HEK293T (cell line): Measurements from ENCODE around the gene ART1.
"Not testable (repeated sequence)": the region's sequence is repeated elsewhere in the genome, so short reads cannot be mapped to it uniquely, and the experiment has no call there.

Source experiments
- CTCF ChIA-PET: fragments of 350-600 bp; formaldehyde crosslinking; extraction: SDS; loops from one replicate; lab custom pipeline; 2021; ENCODE audit warnings: antibody characterized with exemption, inconsistent platforms; lab: Yijun Ruan, JAX
- POLR2A ChIA-PET: fragments of 350-600 bp; formaldehyde crosslinking; extraction: SDS; loops from one replicate; lab custom pipeline; 2020; ENCODE audit warnings: antibody characterized with exemption, inconsistent platforms; lab: Yijun Ruan, JAX
- DNase-seq: peaks from one replicate; pipeline ENCODE4 v3.0.0; 2012; ENCODE audit warnings: mixed read lengths; ENCODE audit errors: extremely low spot score
- ARNT ChIP-seq: fragments of 450-650 bp; IDR thresholded peaks from 2 replicates; pipeline ENCODE4 v1.6.1; 2017; ENCODE audit warnings: mild to moderate bottlenecking
- BHLHE40 ChIP-seq: fragments of 450-650 bp; IDR thresholded peaks from 2 replicates; pipeline ENCODE4 v1.6.1; 2016; ENCODE audit warnings: mild to moderate bottlenecking, moderate library complexity, borderline replicate concordance
- CTBP1 ChIP-seq: fragments of 450-650 bp; IDR thresholded peaks from 2 replicates; pipeline ENCODE4 v1.6.1; 2016; ENCODE audit warnings: borderline replicate concordance
- ELF4 ChIP-seq: fragments of 450-650 bp; IDR thresholded peaks from 2 replicates; pipeline ENCODE4 v1.6.1; 2017; ENCODE audit warnings: antibody characterized with exemption
- FOXA1 ChIP-seq: fragments of 450-650 bp; IDR thresholded peaks from 2 replicates; pipeline ENCODE4 v1.6.1; 2016; ENCODE audit warnings: mild to moderate bottlenecking
- FOXK2 ChIP-seq: fragments of 450-650 bp; IDR thresholded peaks from 2 replicates; pipeline ENCODE4 v1.6.1; 2016; ENCODE audit warnings: mild to moderate bottlenecking
- FOXM1 ChIP-seq: fragments of 450-650 bp; IDR thresholded peaks from 2 replicates; pipeline ENCODE4 v1.6.1; 2017; ENCODE audit warnings: mild to moderate bottlenecking, borderline replicate concordance
- HDGF ChIP-seq: fragments of 450-650 bp; IDR thresholded peaks from 2 replicates; pipeline ENCODE4 v1.6.1; 2017; ENCODE audit warnings: antibody characterized with exemption, borderline replicate concordance
- L3MBTL2 ChIP-seq: fragments of 450-650 bp; conservative IDR thresholded peaks from 2 replicates; pipeline ENCODE4 v1.6.1; 2016; ENCODE audit warnings: mild to moderate bottlenecking
- LEF1 ChIP-seq: fragments of 450-650 bp; IDR thresholded peaks from 2 replicates; pipeline ENCODE4 v1.6.1; 2017; ENCODE audit warnings: mild to moderate bottlenecking, borderline replicate concordance
- NFRKB ChIP-seq: fragments of 450-650 bp; IDR thresholded peaks from 2 replicates; pipeline ENCODE4 v1.6.1; 2016; ENCODE audit warnings: mild to moderate bottlenecking, moderate library complexity
- PKNOX1 ChIP-seq: fragments of 450-650 bp; IDR thresholded peaks from 2 replicates; pipeline ENCODE4 v1.6.1; 2016
- SP1 ChIP-seq: fragments of 450-650 bp; IDR thresholded peaks from 2 replicates; pipeline ENCODE4 v1.6.1; 2017
- SUZ12 ChIP-seq: fragments of 450-650 bp; IDR thresholded peaks from 2 replicates; pipeline ENCODE4 v1.6.1; 2016; ENCODE audit warnings: mild to moderate bottlenecking
- TARDBP ChIP-seq: fragments of 450-650 bp; IDR thresholded peaks from 2 replicates; pipeline ENCODE4 v1.6.1; 2016
- ZNF384 ChIP-seq: fragments of 450-650 bp; IDR thresholded peaks from 2 replicates; pipeline ENCODE4 v1.6.1; 2016

The ART1 gene

GRCh38 chr11:3644817-3645235 lies at the start of gene ART1:
Gene ART1 (plus strand): TSS chr11:3645128. CDS start chr11:3659214, 14,086 bp downstream.
- TF ChIP-seq PKNOX1 (no peak), L3MBTL2 (no peak), ARNT (no peak), FOXK2 (no peak), ELF4 (no peak), LEF1 (no peak), NFRKB (no peak), FOXA1 (no peak), FOXM1 (no peak)
- DNase-seq: peak; percentile 40
- POLR2A ChIA-PET: no interaction called here
- CTCF ChIA-PET: no interaction called here

- POLR2A ChIA-PET, DNase-seq, CTCF ChIA-PET: not testable (repeated sequence)
Observed at GRCh38 chr11:3597743-3598142, 47.2 kb upstream of the ART1 start.

GRCh38 chr11:3600201-3600600 lies 44.7 kb upstream of the ART1 start:
- CTCF ChIA-PET, DNase-seq, POLR2A ChIA-PET: not testable (repeated sequence)

GRCh38 chr11:3604167-3604566 lies 40.8 kb upstream of the ART1 start:
- CTCF ChIA-PET: interaction anchor here (0.6 kb wide), 1 partner anchor 23 kb away, joined by 4 read pairs; no protein-coding TSS in a partner anchor
- no peak for DNase-seq
- no peak for TF ChIP-seq BHLHE40
- TF ChIP-seq L3MBTL2: no peak
- TF ChIP-seq FOXK2: no peak
- no peak for TF ChIP-seq ELF4
- no peak for TF ChIP-seq HDGF
- TF ChIP-seq FOXA1: no peak
- no peak for TF ChIP-seq FOXM1
- TF ChIP-seq NFRKB: no peak
- no peak for TF ChIP-seq ZNF384
- TF ChIP-seq LEF1: no peak
- no peak for TF ChIP-seq CTBP1
- TF ChIP-seq TARDBP: no peak
- no peak for TF ChIP-seq SUZ12
- no peak for TF ChIP-seq ARNT
- no peak for TF ChIP-seq PKNOX1
- no peak for TF ChIP-seq SP1

GRCh38 chr11:3605283-3605662 lies 39.7 kb upstream of the ART1 start:
- TF ChIP-seq ELF4: no peak
- no peak for TF ChIP-seq SP1
- TF ChIP-seq NFRKB: no peak
- no peak for TF ChIP-seq ZNF384
- no peak for TF ChIP-seq CTBP1
- no peak for TF ChIP-seq SUZ12
- no peak for TF ChIP-seq FOXK2
- no peak for TF ChIP-seq BHLHE40
- TF ChIP-seq FOXA1: no peak
- no peak for TF ChIP-seq LEF1
- DNase-seq: peak; percentile 2
- CTCF ChIA-PET: no interaction called here
- POLR2A ChIA-PET: no interaction called here

More at GRCh38 chr11:3604167-3604566, 40.8 kb upstream of the ART1 start:
- POLR2A ChIA-PET: no interaction called here

GRCh38 chr11:3605771-3606203 lies 39.1 kb upstream of the ART1 start:
- CTCF ChIA-PET: no interaction called here
- POLR2A ChIA-PET: no interaction called here
- no peak for DNase-seq
- TF ChIP-seq L3MBTL2 (no peak), SUZ12 (no peak), ARNT (no peak), NFRKB (no peak), FOXA1 (no peak), LEF1 (no peak), SP1 (no peak), PKNOX1 (no peak), TARDBP (no peak), FOXK2 (no peak), HDGF (no peak), FOXM1 (no peak), CTBP1 (no peak), ZNF384 (no peak), ELF4 (no peak), BHLHE40 (no peak)

- TF ChIP-seq ZNF384 (no peak), BHLHE40 (no peak), FOXM1 (no peak), PKNOX1 (no peak), CTBP1 (no peak), TARDBP (no peak), SUZ12 (no peak), ELF4 (no peak), SP1 (no peak), FOXA1 (no peak), L3MBTL2 (no peak), NFRKB (no peak), ARNT (no peak), FOXK2 (no peak), HDGF (no peak), LEF1 (no peak)
- DNase-seq: peak; percentile 62
- ChIA-PET CTCF (interaction anchor here (0.6 to 1.8 kb wide), 3 partner anchors 33 to 494 kb away, joined by 3 to 4 read pairs (median 3); no protein-coding TSS in a partner anchor), POLR2A (no interaction called here)
Observed at GRCh38 chr11:3609416-3610265, 35.3 kb upstream of the ART1 start.
